Epithelial cell of prostate (primary cell): Measurements from ENCODE around the gene ZNF80.
"Not testable (repeated sequence)": the region's sequence is repeated elsewhere in the genome, so short reads cannot be mapped to it uniquely, and the experiment has no call there.

ENCODE experiments used
- DNase-seq: peaks from one replicate; pipeline ENCODE4 v3.0.0-alpha.2; 2011; ENCODE audit warnings: low read depth, low spot score
- H3K27ac ChIP-seq: fragments of 450-650 bp; 2 replicates; pipeline ENCODE4 v1.5.1; 2017; ENCODE audit warnings: mild to moderate bottlenecking

The ZNF80 gene

DNA sequence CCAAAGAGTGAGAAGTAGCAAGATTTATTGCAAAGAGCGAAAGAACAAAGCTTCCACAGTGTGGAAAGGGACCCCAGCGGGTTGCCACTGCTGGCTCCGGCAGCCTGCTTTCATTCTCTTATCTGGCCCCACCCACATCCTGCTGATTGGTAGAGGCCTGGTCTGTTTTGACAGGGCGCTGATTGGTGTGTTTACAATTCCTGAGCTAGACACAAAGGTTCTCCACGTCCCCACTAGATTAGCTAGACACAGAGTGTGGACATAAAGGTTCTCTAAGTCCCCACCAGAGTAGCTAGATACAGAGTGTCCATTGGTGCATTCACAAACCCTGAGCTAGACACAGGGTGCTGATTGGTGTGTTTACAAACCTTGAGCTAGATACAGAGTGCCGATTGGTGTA, at the start of gene ZNF80:
Gene ZNF80 (minus strand): TSS at position 101 of the 400 bp plus-strand sequence. CDS start 504 bp downstream, outside the sequence.
- not testable (repeated sequence) for DNase-seq, H3K27ac ChIP-seq

DNA sequence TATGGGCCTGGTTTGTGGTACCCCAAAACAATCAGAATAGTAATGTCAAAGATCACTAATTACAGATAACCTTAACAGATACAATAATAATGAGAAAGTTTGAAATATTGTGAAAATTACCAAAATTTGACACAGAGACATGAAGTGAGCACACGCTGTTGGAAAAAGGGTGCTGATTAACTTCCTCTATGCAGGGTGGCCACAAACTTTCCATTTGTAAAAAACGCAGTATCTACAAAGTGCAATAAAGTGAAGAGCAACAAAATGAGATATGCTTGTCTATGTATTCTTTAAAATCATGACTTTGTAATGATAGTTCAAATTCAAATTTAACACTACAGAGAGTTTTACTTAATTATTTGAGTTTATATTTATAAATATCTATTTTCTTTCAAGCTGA, 48.9 kb upstream of the ZNF80 start:
- H3K27ac ChIP-seq: no peak overlapping the region
- no peak for DNase-seq

- DNase-seq: no peak
- no peak overlapping the region for H3K27ac ChIP-seq
Observed at GRCh38 chr3:114285648-114286230, 48.4 kb upstream of the ZNF80 start.

- H3K27ac ChIP-seq: no peak overlapping the region
- DNase-seq: no peak
Observed at GRCh38 chr3:114284644-114285043, 47.3 kb upstream of the ZNF80 start.

- DNase-seq, H3K27ac ChIP-seq: not testable (repeated sequence)
Observed at GRCh38 chr3:114276856-114277255, 39.5 kb upstream of the ZNF80 start.

- no peak overlapping the region for H3K27ac ChIP-seq
- DNase-seq: peak; percentile 10
Observed at GRCh38 chr3:114274929-114275328, 37.6 kb upstream of the ZNF80 start.

GRCh38 chr3:114272271-114272670, 34.9 kb upstream of the ZNF80 start:
- DNase-seq: no peak
- H3K27ac ChIP-seq: no peak overlapping the region

- no peak overlapping the region for H3K27ac ChIP-seq
- DNase-seq: no peak
Observed at GRCh38 chr3:114270019-114270418, 32.6 kb upstream of the ZNF80 start.

GRCh38 chr3:114260152-114260551, 22.8 kb upstream of the ZNF80 start:
- H3K27ac ChIP-seq: no peak overlapping the region
- DNase-seq: no peak

GRCh38 chr3:114259566-114259965, 22.2 kb upstream of the ZNF80 start:
- no peak overlapping the region for H3K27ac ChIP-seq
- no peak for DNase-seq

GRCh38 chr3:114253505-114253904, 16.1 kb upstream of the ZNF80 start:
- no peak overlapping the region for H3K27ac ChIP-seq
- no peak for DNase-seq

DNA sequence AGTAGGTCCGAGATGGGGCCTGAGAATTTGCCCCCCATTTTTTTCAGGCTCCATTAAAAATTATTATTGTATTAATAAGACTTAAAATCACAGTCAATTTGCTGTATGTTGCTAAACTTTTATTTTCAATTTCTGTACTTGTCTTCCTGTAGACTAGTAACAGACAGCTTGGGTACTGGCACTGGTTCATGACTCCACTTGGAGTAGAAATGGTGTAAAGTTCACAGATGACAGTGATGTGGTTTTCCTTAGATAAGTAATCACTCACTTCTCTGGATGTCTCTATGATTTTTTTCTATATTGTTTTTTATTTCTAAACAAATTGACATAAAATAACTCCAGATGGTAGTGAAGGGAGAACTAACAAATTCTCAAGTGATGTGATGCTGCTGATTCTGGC, 15.6 kb upstream of the ZNF80 start:
- no peak overlapping the region for H3K27ac ChIP-seq
- no peak for DNase-seq

GRCh38 chr3:114242947-114243346, 5.6 kb upstream of the ZNF80 start:
- H3K27ac ChIP-seq: no peak overlapping the region
- no peak for DNase-seq

GRCh38 chr3:114241262-114241661, 3.9 kb upstream of the ZNF80 start:
- no peak overlapping the region for H3K27ac ChIP-seq
- DNase-seq: no peak

GRCh38 chr3:114238146-114238785, 888 bp upstream of the ZNF80 start:
- DNase-seq, H3K27ac ChIP-seq: not testable (repeated sequence)

- DNase-seq: no peak
- H3K27ac ChIP-seq: no peak overlapping the region
Observed at GRCh38 chr3:114235431-114235830, 1.9 kb downstream of the ZNF80 start.

- H3K27ac ChIP-seq: no peak overlapping the region
- DNase-seq: no peak
Observed at GRCh38 chr3:114234745-114235144, 2.6 kb downstream of the ZNF80 start.

DNA sequence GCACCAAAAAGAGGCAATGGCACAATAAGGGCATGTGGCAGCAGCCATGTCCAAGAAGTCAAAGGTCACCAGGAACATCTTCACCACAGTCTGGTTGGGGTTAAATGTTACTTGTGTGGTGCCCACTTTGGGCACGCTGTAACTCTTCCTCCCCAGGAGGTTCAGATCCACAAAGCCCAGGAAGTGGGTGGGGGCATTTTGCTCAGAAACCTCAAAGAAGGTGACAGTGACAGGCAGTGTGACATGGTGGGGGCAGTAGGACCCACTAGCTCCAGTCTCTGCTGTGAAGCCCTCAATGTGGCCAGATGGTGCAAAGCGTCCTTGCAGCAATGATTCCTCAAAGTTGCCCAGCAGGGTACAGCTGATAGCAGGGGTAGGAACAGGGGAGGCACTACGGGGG, 5.8 kb downstream of the ZNF80 start:
- no peak for DNase-seq

DNA sequence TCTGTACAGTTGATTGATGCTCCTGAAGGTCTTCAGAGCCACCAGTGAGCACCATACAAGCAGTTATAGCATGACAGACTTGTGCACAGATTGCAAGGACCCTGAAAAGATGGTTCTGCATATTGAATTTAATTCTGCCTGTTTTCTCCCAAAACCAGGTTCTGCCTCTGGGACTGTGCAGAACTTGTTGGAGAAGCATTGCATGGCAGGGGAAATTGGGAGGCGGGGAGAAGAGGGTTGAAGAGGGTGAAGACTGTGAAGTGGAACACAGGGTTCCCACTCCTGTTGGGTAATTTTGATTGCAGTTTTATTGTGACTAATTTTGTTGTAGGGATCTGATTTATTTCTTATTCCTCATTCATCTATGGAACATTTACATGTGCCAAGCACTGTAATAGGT, 10.3 kb downstream of the ZNF80 start:
- no peak overlapping the region for H3K27ac ChIP-seq
- no peak for DNase-seq

More for the DNA sequence above, 5.8 kb downstream of the ZNF80 start:
- no peak overlapping the region for H3K27ac ChIP-seq

DNA sequence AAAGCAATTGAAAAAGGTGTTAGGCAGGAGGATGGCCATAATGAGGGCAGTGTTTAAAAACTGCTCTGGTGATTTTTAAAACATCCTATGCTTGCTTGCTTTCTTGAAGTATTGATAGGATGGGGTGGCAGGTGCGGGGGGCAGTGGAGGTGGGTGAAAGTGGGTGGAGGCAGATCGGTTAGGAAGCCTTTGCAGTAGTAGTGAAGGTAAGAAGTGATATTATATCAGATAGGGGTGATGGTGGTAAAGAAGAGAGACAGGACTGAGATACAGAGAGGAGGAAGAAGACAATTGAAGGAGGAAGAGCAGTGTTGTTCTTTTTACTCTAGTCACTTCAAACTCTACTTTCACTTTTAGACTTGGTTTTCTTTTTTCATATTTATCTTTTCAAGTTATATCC, 11.1 kb downstream of the ZNF80 start:
- no peak overlapping the region for H3K27ac ChIP-seq

GRCh38 chr3:114223143-114223542, 14.2 kb downstream of the ZNF80 start:
- no peak for DNase-seq
- H3K27ac ChIP-seq: no peak overlapping the region

More for the DNA sequence above, 11.1 kb downstream of the ZNF80 start:
- no peak for DNase-seq

GRCh38 chr3:114221881-114222264, 15.5 kb downstream of the ZNF80 start:
- no peak overlapping the region for H3K27ac ChIP-seq

More at GRCh38 chr3:114221881-114222264, 15.5 kb downstream of the ZNF80 start:
- DNase-seq: no peak
